GM21717 (cell line): Measurements from ENCODE around the gene TMEM107.

Experiments used
- ATAC-seq: cut with Tn5 transposase; IDR thresholded peaks from one replicate; pipeline ENCODE4 v1.9.1; 2021; ENCODE audit warnings: mild to moderate bottlenecking, moderate library complexity; ENCODE audit not compliant: unreplicated experiment

Gene TMEM107

GRCh38 chr17:8138672-8139371, 37.4 kb downstream of the TMEM107 start:
- peak; percentile 62 for ATAC-seq

DNA sequence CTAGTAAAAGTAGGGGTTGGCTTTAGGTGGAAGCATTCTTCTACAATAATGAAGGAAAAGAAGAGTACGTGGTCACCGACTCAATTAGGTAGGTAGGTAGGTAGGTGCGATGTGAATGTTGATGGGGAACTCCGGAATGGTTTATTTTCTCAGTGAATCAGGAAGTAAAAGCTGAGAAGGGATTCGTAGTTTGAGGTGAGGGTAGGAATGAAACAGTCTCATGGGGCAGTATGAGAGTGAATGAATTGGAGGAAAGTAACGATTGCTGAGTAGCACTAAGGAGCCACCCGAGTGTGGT, 37.9 kb downstream of the TMEM107 start:
- no peak for ATAC-seq

GRCh38 chr17:8137645-8138373, 38.4 kb downstream of the TMEM107 start:
- ATAC-seq = no peak

GRCh38 chr17:8133941-8134340, 42.2 kb downstream of the TMEM107 start:
- ATAC-seq = no peak

- ATAC-seq = no peak
These were observed 42.8 kb downstream of the TMEM107 start for GRCh38 chr17:8133399-8133798.

DNA sequence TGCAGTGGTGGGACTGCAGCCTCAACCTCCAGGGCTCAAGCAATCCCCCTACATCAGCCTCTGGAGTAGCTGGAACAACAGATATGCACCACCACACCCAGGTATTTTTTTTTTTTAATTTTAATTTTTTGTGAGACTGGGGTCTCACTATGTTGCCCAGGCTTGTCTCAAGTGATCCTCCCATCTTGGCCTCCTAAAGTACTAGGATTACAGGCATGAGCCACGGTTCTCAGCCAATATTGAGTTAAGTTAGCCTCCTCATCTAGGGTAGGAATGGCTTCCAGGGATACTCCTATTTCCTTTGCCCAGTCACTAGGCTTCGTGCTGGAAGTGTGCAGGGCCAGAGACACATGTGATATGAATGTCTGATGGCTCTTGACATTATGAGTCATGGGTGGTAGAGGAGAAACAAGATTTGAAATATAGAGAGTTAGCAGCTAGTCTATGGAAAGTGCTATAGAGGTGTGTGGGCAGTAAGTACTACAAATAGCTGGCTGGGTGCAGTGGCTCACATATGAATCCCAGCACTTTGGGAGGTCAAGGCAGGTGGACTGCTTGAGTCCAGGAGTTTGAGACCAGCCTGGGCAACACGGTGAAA, 44.2 kb downstream of the TMEM107 start:
- no peak for ATAC-seq

DNA sequence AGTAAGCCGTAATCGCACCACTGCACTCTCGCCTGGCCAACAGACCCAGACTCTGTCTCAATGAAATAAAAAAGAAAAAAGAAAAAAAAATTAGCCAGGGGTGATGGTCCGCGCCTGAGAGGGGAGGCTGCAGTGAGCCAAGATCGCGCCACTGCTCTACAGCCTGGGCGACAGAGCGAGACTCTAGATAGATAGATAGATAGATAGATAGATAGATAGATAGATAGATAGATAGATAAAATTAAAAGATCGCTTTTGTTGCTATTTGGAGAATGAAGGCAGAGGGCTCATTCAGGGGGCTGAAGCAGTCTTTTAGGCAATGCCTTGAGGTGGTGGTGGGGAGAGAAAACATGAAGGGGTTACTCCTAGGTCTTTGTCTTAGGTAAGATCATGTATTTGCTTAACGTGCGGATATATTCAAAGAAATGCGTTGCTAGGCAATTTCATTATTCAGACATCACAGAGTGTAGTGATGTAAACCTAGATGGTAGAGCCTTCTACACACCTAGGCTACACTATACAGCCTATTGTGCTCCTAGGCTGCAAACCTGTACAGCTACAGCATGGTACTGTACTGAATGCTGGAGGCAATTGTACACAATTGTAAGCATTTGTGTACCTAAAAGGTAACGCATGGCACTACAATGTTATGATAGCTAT, 47.9 kb downstream of the TMEM107 start:
- ATAC-seq = no peak

DNA sequence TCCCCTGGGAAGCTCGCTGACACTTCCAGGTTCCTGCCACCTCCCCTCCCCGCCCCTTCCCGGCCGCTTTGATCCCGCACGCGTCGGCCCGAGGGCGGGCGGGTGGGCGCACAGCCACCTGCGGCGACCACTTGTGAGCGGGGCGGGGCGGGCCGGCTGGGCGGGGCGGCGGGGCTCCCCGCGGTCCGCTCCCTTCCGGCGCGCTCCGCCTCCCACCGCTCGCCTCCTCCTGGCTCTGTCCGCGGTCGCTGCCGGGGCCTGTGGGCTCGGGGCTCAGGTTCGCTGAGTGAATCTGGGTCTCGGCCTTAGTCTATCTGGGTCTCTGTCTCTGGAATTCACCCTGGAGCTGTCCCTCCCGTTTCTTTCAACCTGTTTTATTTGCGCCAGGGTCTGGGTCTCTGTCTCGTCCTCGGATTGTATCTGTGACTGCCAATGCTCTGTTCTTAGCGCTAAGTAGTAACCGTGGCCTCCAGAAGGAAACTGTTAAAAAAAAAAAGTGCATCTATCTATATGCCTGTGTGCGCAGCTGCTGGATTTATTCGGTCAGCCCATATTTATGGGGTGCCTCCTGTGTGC, 49.6 kb downstream of the TMEM107 start:
- no peak for ATAC-seq

DNA sequence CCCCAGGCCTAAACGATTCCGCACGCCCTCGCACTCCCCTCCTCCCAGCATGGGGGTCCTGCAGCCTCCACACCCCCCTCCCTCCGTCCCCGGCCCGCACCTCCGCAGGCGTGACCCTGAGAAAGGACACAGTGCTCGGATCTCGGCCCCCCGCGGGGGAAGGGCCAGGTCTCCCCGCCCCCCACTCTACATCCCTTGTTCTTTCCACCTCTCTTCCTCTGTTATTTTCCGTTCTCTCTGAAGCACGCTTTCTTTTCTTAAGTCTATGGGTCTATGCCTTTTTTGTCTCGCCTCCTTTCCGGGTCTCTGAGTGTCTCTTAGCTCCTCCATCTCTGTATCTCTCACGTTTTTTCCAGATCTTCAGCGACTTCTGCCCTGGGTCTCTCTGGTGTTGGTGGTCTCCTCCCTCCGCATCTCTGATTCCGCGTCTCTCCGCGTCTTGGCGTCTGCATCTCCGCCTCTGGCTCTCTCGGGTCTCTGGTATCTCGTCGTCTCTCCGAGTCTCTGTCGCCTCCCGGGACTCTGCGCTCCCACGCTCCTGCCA, 50.2 kb downstream of the TMEM107 start:
- no peak for ATAC-seq

GRCh38 chr17:8125154-8125946, 50.8 kb downstream of the TMEM107 start:
- no peak for ATAC-seq

DNA sequence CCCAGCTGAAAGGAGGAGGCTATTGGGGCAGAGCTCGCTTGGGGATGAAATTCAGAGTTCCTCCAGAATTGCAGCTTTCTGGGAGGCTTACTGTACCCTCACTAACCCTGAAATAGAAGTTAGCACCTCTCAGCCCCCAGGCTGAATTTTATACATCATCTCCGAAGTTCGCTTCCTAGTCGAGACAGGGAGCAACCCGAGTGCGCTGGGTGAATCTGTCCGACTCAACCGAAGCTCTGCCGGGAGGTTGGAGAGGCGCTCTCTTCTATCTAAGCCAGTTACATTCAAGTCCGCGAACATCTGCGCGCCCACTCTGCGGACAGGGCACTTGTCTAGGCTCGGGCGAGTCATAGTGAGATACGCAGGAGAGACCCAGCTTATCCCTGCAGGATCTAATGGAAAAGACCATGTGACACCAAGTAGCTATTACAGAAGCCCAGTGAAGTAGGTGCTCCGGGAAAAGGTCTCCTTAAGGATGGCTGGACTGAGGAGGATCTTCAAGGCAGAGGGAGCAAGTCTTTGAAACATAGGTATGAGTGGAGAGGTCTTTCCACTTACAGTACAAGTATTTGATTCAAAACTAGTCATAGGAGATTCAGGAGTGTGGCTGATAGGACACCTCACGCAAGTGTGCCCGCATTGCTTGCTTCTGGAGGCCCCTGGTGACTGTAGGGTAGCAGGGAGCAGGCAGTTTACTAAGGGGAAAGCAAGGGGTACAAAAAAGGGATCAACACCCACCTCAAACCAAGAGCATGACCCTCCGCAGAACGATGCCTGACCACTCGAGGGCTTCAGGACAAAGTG, 51.6 kb downstream of the TMEM107 start:
- no peak for ATAC-seq

DNA sequence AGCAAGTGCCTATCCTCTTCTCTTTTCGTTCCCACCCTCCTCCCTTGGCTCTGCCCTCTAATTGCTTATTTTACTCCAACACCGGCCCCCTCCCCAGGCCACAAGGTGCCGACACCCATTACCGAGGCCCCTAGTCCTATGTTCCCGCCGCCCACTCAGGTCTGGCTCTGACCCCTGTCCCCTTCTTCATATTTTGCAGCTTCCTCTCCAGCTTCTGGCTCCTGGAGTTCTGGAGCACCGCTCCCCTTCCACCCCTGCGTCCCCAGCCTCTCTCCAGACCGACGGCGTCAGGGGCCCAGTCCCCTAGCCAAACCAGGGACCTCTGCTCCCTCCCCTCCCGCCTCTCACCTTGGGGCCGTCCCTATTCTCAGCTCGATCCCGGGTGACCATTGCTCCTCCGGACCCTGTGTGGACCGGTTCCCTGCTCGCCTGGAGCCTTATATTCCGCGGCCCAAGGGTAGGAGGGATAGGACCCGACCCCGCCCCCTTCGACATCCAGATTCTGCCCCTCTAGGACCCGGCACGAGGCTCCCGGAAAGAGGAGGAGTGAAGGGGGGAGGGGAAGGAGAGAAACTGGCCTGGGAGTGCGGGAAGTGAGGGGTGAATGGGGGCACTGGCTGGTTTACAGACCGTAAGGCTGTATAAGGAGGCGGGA, 52.4 kb downstream of the TMEM107 start, which contains the start of gene HES7:
TSS of gene HES7 (minus strand) at position 412 of the 655 bp plus-strand sequence. CDS start at position 390, 22 bp downstream.
- no peak for ATAC-seq

- no peak for ATAC-seq
These were observed 53.1 kb downstream of the TMEM107 start for GRCh38 chr17:8122924-8123694.
